Fibroblast of lung (primary cell): ENCODE measurements around the gene MBNL2. TPM values are rescaled to one million over a fixed set of nuclear protein-coding genes. Genes with fewer than 3 reads are reported as not detected.

Experiments
- DNase-seq, 2 donors: peaks; one replicate each; pipeline versions ENCODE4 v3.0.0 to v3.0.0-alpha.2; 2010; ENCODE audit warnings: low read depth in 2 of 2
- H2AFZ ChIP-seq: 2 replicates; pipeline ENCODE4 v1.5.1; 2012; ENCODE audit warnings: low read length, control low read depth, inconsistent platforms
- H3K27ac ChIP-seq: 2 replicates; pipeline ENCODE4 v1.5.1; 2011; ENCODE audit warnings: low read length, control low read depth; ENCODE audit not compliant: insufficient read depth
- H3K27me3 ChIP-seq: 2 replicates; pipeline ENCODE4 v1.5.1; 2011; ENCODE audit warnings: mild to moderate bottlenecking, low read length; ENCODE audit not compliant: control insufficient read depth, insufficient read depth
- H3K36me3 ChIP-seq: 2 replicates; pipeline ENCODE4 v1.5.1; 2011; ENCODE audit warnings: low read length; ENCODE audit not compliant: control insufficient read depth, insufficient read depth
- H3K4me1 ChIP-seq: 2 replicates; pipeline ENCODE4 v1.5.1; 2011; ENCODE audit warnings: low read length; ENCODE audit not compliant: control insufficient read depth, insufficient read depth; ENCODE audit errors: extremely low read depth
- H3K4me2 ChIP-seq: 2 replicates; pipeline ENCODE4 v1.5.1; 2011; ENCODE audit warnings: low read length, control low read depth; ENCODE audit not compliant: insufficient read depth; ENCODE audit errors: extremely low read depth
- H3K4me3 ChIP-seq, 4 experiments: fragments of 200-600 bp in 1 of 4; sonication (generic) in 1 of 4; replicated peaks in 1 of 4; 2 replicates each; pipeline ENCODE4 v1.5.1; 2011 to 2016; ENCODE audit warnings: low read length in 4 of 4, low read depth in 3 of 4, mild to moderate bottlenecking in 3 of 4, control low read depth in 2 of 4, inconsistent platforms in 1 of 4, mixed read lengths in 1 of 4; ENCODE audit not compliant: insufficient read depth in 1 of 4; ENCODE audit errors: control extremely low read depth in 1 of 4
- H3K79me2 ChIP-seq: 2 replicates; pipeline ENCODE4 v1.5.1; 2012; ENCODE audit warnings: mild to moderate bottlenecking, low read length, inconsistent platforms; ENCODE audit not compliant: control insufficient read depth, insufficient read depth
- H3K9ac ChIP-seq: 2 replicates; pipeline ENCODE4 v1.5.1; 2011; ENCODE audit warnings: mild to moderate bottlenecking, low read length, control low read depth; ENCODE audit not compliant: insufficient read depth
- H3K9me3 ChIP-seq: 2 replicates; pipeline ENCODE4 v1.5.1; 2012; ENCODE audit warnings: low read depth, low read length; ENCODE audit not compliant: control insufficient read depth, insufficient read depth
- H4K20me1 ChIP-seq: 2 replicates; pipeline ENCODE4 v1.5.1; 2011; ENCODE audit warnings: low read length; ENCODE audit not compliant: control insufficient read depth, insufficient read depth; ENCODE audit errors: extremely low read depth
- EZH2 ChIP-seq: IDR thresholded peaks from 2 replicates; pipeline ENCODE4 v1.5.1; 2012; ENCODE audit warnings: low read length, control low read depth, mild to moderate bottlenecking; ENCODE audit errors: missing control alignments
- polyA plus RNA-seq, 2 donors: library from polyadenylated mRNA; depleted of rRNA in 1 of 2; stranded (reverse) in 1 of 2; unstranded in 1 of 2; fragments of >200 nt; gene quantifications; 2 replicates each; pipeline ENCODE4 v1.2.1, GENCODE V29; 2011 to 2012; ENCODE audit warnings: missing spikeins in 1 of 2
- total RNA-seq: library from RNA; depleted of rRNA; stranded (reverse); fragments of >200 nt; gene quantifications from 2 replicates; pipeline ENCODE4 v1.2.1, GENCODE V29; 2014
- TF ChIP-seq, protein P1 (sequence below), 2 donors: IDR thresholded peaks in 1 of 2; conservative IDR thresholded peaks in 1 of 2; 1 replicate in 1 of 2; 2 replicates in 1 of 2; pipeline ENCODE4 v1.5.1; 2011 to 2012; ENCODE audit warnings: low read length in 2 of 2, control low read depth in 1 of 2, inconsistent platforms in 1 of 2, low read depth in 1 of 2, mild to moderate bottlenecking in 1 of 2

MBNL2 gene
- total and polyA plus RNA-seq, 2 donors (not counting 1 experiment from before 2014, with no cell fraction given), result 48.9 to 61.1 TPM

DNA sequence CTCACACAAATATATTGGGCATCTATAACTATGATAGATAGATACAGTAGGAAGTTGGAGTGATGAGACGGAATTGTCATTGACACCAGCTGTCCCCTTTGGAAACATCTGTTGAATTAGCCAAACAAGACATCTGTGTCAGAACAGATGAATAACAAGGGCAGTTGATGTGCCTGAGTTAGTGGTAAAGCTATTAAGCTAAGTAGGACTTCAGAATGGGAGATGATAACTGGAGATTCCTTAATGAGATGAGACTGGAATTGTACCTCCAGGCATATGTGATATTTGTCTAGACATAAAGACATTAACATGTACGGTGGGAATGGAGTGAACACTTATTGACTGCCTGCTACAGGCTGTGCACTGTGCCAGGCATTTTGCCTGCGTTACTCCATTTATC is 78.7 kb downstream of the MBNL2 start:
- no peaks in the 10 kb centered on the region for H4K20me1 ChIP-seq
- DNase-seq, result no peak
- TF ChIP-seq EZH2, result no peak
- TF ChIP-seq, protein P1, sequence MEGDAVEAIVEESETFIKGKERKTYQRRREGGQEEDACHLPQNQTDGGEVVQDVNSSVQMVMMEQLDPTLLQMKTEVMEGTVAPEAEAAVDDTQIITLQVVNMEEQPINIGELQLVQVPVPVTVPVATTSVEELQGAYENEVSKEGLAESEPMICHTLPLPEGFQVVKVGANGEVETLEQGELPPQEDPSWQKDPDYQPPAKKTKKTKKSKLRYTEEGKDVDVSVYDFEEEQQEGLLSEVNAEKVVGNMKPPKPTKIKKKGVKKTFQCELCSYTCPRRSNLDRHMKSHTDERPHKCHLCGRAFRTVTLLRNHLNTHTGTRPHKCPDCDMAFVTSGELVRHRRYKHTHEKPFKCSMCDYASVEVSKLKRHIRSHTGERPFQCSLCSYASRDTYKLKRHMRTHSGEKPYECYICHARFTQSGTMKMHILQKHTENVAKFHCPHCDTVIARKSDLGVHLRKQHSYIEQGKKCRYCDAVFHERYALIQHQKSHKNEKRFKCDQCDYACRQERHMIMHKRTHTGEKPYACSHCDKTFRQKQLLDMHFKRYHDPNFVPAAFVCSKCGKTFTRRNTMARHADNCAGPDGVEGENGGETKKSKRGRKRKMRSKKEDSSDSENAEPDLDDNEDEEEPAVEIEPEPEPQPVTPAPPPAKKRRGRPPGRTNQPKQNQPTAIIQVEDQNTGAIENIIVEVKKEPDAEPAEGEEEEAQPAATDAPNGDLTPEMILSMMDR (conservative IDR thresholded peaks at IDR 0.05 in 1 of 2, IDR thresholded peaks at IDR 0.05 in 1 of 2; ENCODE audit: low read depth in 1 of 2, low read length in 2 of 2), result no peak
- H3K27ac ChIP-seq, result no peak overlapping the region
- no peak overlapping the region for H3K9ac ChIP-seq
- H2AFZ ChIP-seq, result no peak overlapping the region
- no peak overlapping the region for H3K4me3 ChIP-seq
- no peaks in the 10 kb centered on the region for H3K9me3 ChIP-seq
- H3K4me2 ChIP-seq, result no peak overlapping the region
- peaks cover 2% of the 10 kb centered on the region for H3K36me3 ChIP-seq
- peaks cover 14% of the 10 kb centered on the region for H3K4me1 ChIP-seq
- peaks cover 28% of the 10 kb centered on the region for H3K79me2 ChIP-seq
- H3K27me3 ChIP-seq, result no peaks in the 10 kb centered on the region

DNA sequence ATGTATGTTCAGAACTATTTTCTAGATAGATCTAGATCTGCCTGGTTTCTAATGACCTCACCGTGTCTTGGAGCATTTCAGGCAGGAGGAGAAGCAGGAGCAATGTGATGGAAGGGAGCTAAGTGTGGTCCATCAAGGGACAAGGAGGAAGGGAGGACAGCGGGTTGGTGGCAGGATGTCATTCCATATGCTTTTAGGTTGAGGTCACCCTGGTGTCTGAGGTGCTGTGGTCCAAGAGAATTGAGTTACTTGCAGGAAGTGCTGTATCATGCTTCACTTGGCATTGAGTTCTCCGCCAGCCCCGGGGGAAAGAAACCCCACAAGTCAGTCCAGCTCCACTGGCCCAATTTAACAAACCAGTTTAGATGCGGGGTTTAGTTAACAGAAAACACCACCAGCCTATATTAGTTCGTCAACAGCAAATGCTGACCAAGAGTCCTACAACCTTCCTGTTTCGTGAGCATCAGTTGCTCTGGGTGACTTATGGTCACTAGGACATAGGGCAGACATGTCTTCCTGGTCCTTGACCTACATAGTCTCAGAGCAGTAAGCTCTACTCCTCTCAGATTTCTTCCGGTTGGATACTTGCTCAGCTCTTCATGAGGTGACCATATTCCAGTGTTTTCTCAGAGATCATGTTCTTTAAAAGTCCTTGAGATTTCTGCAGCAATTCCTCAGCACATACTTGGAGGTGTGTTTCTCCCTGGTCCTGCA is 79.4 kb downstream of the MBNL2 start:
- no peak overlapping the region for H3K27ac ChIP-seq
- H3K9me3 ChIP-seq, result no peaks in the 10 kb centered on the region
- DNase-seq, result no peak
- peaks cover 34% of the 10 kb centered on the region for H3K79me2 ChIP-seq
- no peaks in the 10 kb centered on the region for H4K20me1 ChIP-seq
- no peak overlapping the region for H3K9ac ChIP-seq
- no peak overlapping the region for H3K4me2 ChIP-seq
- no peak for TF ChIP-seq EZH2
- TF ChIP-seq, protein P1 (conservative IDR thresholded peaks at IDR 0.05 in 1 of 2, IDR thresholded peaks at IDR 0.05 in 1 of 2; ENCODE audit: low read depth in 1 of 2, low read length in 2 of 2), result no peak
- no peaks in the 10 kb centered on the region for H3K27me3 ChIP-seq
- peaks cover 16% of the 10 kb centered on the region for H3K4me1 ChIP-seq
- no peak overlapping the region for H3K4me3 ChIP-seq
- peaks cover 2% of the 10 kb centered on the region for H3K36me3 ChIP-seq
- no peak overlapping the region for H2AFZ ChIP-seq

DNA sequence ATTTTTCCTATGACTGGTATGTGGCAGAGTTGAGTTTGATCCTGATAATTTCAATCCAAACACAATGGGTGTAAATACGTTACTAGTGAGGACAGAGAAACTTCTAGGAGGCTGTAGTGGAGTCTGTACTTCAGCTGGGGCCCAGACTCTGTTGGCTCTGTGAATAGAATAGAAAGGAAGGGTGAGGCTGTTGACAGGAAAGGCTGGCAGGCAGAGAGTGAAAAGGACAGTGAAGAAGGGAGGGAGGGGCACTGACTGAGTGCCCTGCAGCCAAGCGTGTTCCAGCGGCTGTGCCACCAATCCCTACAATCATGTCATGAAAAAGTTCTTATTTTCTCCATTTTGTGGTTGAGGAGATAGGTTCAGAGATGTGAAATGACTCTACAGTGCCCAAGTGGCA is 80.5 kb downstream of the MBNL2 start:
- no peaks in the 10 kb centered on the region for H3K27me3 ChIP-seq
- no peak overlapping the region for H3K4me2 ChIP-seq
- H3K79me2 ChIP-seq, result peaks cover 29% of the 10 kb centered on the region
- no peak for TF ChIP-seq EZH2
- TF ChIP-seq, protein P1 (conservative IDR thresholded peaks at IDR 0.05 in 1 of 2, IDR thresholded peaks at IDR 0.05 in 1 of 2; ENCODE audit: low read depth in 1 of 2, low read length in 2 of 2), result no peak
- no peak for DNase-seq
- H2AFZ ChIP-seq, result no peak overlapping the region
- H3K4me1 ChIP-seq, result peaks cover 20% of the 10 kb centered on the region
- no peaks in the 10 kb centered on the region for H3K36me3 ChIP-seq
- H3K4me3 ChIP-seq, result no peak overlapping the region
- H3K27ac ChIP-seq, result no peak overlapping the region
- H3K9me3 ChIP-seq, result no peaks in the 10 kb centered on the region
- H4K20me1 ChIP-seq, result no peaks in the 10 kb centered on the region
- H3K9ac ChIP-seq, result no peak overlapping the region
